A673 (cell line): ENCODE results near the gene VDR. TPM values are rescaled to one million over a fixed set of nuclear protein-coding genes. Genes with fewer than 3 reads are reported as not detected.

Source experiments
- BruUV-seq: library from RNA; stranded (reverse); fragments of 400-500 nt; replicated peaks from 2 replicates; lab custom pipeline; 2021; lab: Mats Ljungman, UMichigan
- CTCF ChIA-PET: fragments of 300-600 bp; sonication (Branson Sonifier 250); formaldehyde crosslinking; loops from one replicate; lab custom pipeline; 2022; ENCODE audit warnings: antibody characterized with exemption; lab: Charles Lee
- POLR2A ChIA-PET: fragments of 300-600 bp; sonication (Branson Sonifier 250); formaldehyde crosslinking; loops from one replicate; lab custom pipeline; 2022; ENCODE audit warnings: antibody characterized with exemption; ENCODE audit not compliant: low non-redundant PET; lab: Charles Lee
- DNase-seq: peaks from one replicate; pipeline ENCODE4 v3.0.0-alpha.2; 2015; ENCODE audit warnings: low spot score
- H3K27ac ChIP-seq: fragments of 200-600 bp; sonication (generic); 2 replicates; pipeline ENCODE4 v1.5.1; 2016; ENCODE audit warnings: mixed run types, low read depth, mild to moderate bottlenecking, mixed read lengths, antibody characterized with exemption, low read length; ENCODE audit not compliant: poor library complexity, severe bottlenecking
- H3K27me3 ChIP-seq: fragments of 200-600 bp; sonication (generic); replicated peaks from 2 replicates; pipeline ENCODE4 v1.6.1; 2017; ENCODE audit warnings: mixed run types, low read depth, mild to moderate bottlenecking, mixed read lengths, antibody characterized with exemption, low read length; ENCODE audit not compliant: insufficient read depth, poor library complexity
- H3K36me3 ChIP-seq: fragments of 200-600 bp; sonication (generic); 2 replicates; pipeline ENCODE4 v1.6.1; 2016; ENCODE audit warnings: mixed run types, mild to moderate bottlenecking, mixed read lengths, antibody characterized with exemption, low read length; ENCODE audit not compliant: insufficient read depth, poor library complexity, severe bottlenecking
- H3K4me1 ChIP-seq: fragments of 200-600 bp; sonication (generic); 2 replicates; pipeline ENCODE4 v1.6.1; 2017; ENCODE audit warnings: mixed run types, mild to moderate bottlenecking, mixed read lengths, antibody characterized with exemption, low read length; ENCODE audit not compliant: insufficient read depth, poor library complexity, severe bottlenecking
- H3K4me3 ChIP-seq: fragments of 200-600 bp; sonication (generic); 2 replicates; pipeline ENCODE4 v1.5.1; 2016; ENCODE audit warnings: low read depth, mixed run types, mild to moderate bottlenecking, mixed read lengths, low read length; ENCODE audit not compliant: poor library complexity, severe bottlenecking
- H3K9me3 ChIP-seq: fragments of 200-600 bp; sonication (generic); 2 replicates; pipeline ENCODE4 v1.6.1; 2016; ENCODE audit warnings: mixed run types, low read depth, mild to moderate bottlenecking, mixed read lengths, antibody characterized with exemption, low read length; ENCODE audit not compliant: poor library complexity, severe bottlenecking
- EZH2 ChIP-seq: fragments of 200-600 bp; sonication (generic); IDR thresholded peaks from 2 replicates; pipeline ENCODE4 v1.6.1; 2017; ENCODE audit warnings: borderline replicate concordance, low read depth, mild to moderate bottlenecking, mixed read lengths, antibody characterized with exemption, low read length; ENCODE audit not compliant: poor library complexity, severe bottlenecking
- intact Hi-C: fragments of 100-400 bp; cut with micrococcal nuclease; formaldehyde crosslinking; loops from one replicate; pipeline ENCODE4 v1.10.0; 2022; ENCODE audit not compliant: unreplicated experiment
- total RNA-seq: library from RNA; stranded (reverse); gene quantifications from 2 replicates; pipeline ENCODE4 v1.2.3, GENCODE V29; 2021
- TF ChIP-seq, protein P1 (sequence below): fragments of 300-800, 200-600 bp; sonication (generic); conservative IDR thresholded peaks from 2 replicates; pipeline ENCODE4 v1.5.1; 2017; ENCODE audit warnings: low read depth, mild to moderate bottlenecking, antibody characterized with exemption, low read length, moderate library complexity, mixed read lengths

VDR gene
- total RNA-seq, 1 experiment from 2014 or later = 0.43 TPM

DNA sequence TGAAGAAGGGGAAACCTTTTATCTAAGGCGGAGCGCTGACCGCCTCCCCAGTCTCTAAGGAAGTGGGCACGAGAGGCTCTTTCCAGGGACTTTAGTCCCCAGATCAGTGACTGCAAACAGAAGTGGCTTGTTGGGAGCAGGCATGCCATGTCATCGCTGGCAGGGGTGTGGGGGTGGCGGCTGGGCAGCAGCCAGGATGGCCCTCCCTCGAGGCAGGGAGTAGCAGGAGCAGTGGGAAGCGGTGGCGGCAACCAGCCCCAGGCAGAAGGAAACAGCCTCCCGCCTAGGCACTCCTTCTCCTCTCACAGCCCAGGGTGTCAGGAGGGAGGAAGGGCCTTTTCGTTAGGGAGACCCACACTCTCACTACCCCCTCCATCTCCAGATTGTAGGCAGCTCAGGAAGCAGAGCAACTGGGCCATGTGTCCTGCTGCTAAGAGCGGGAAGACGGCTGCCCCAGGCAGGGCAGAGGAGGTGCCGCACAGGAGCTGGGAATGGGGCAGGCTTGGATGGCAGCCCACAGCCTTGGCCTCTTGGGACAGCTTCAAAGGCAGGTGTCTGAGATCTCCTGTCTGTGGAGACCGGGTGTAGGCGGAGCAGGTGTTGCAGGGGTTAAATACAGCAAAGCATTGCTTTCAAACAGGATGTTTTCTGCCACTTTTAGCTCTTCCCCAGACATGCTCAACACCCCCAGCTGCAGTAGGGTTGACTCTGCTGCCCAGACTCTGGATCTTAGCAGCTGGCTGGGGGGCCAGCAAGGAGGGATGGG lies 21.8 kb downstream of the VDR start:
- Histone ChIP-seq H3K27ac (no peak overlapping the region), H3K9me3 (no peaks in the 10 kb centered on the region), H3K36me3 (no peaks in the 10 kb centered on the region), H3K27me3 (no peaks in the 10 kb centered on the region), H3K4me3 (no peak overlapping the region), H3K4me1 (no peaks in the 10 kb centered on the region)
- intact Hi-C loops = no loop called here
- TF ChIP-seq EZH2 = no peak
- TF ChIP-seq, protein P1, sequence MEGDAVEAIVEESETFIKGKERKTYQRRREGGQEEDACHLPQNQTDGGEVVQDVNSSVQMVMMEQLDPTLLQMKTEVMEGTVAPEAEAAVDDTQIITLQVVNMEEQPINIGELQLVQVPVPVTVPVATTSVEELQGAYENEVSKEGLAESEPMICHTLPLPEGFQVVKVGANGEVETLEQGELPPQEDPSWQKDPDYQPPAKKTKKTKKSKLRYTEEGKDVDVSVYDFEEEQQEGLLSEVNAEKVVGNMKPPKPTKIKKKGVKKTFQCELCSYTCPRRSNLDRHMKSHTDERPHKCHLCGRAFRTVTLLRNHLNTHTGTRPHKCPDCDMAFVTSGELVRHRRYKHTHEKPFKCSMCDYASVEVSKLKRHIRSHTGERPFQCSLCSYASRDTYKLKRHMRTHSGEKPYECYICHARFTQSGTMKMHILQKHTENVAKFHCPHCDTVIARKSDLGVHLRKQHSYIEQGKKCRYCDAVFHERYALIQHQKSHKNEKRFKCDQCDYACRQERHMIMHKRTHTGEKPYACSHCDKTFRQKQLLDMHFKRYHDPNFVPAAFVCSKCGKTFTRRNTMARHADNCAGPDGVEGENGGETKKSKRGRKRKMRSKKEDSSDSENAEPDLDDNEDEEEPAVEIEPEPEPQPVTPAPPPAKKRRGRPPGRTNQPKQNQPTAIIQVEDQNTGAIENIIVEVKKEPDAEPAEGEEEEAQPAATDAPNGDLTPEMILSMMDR = no peak
- POLR2A ChIA-PET = no interaction called here
- BruUV-seq = no TSS peak
- no peak for DNase-seq
- CTCF ChIA-PET = no interaction called here

DNA sequence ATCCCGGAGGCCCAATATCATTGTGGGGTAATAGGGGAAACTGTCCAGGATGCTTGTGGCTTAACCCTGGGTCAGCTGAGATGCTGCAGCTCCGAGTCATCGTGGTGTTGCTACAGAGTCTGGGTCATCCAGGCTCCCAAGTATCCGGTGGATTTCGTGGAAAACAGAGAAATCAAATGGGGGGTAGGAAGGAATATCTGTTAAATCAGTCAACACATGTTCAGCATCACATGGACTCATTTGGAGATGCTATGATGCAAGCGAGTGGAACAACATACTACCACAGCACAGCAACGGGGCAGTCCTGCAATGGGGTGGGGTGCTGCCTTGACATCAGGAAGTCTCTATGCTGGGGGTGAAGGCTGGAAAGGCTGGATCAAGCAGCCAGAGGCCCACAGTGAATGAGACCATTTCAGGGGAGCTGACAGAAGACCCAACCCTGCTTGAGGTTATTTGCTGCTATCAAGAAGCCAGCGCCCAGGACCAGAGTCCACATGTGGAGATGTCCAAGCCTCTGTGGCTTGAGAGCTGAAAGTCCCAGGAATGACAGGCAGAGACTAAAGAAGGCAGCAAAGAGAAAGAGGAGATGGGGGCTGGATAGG lies 22.9 kb downstream of the VDR start:
- Histone ChIP-seq H3K9me3 (no peaks in the 10 kb centered on the region), H3K27me3 (no peaks in the 10 kb centered on the region), H3K36me3 (no peaks in the 10 kb centered on the region), H3K4me3 (no peak overlapping the region), H3K4me1 (no peaks in the 10 kb centered on the region), H3K27ac (no peak overlapping the region)
- BruUV-seq = no TSS peak
- ChIA-PET POLR2A (no interaction called here), CTCF (no interaction called here)
- DNase-seq = no peak
- intact Hi-C loops = no loop called here
- no peak for TF ChIP-seq EZH2

DNA sequence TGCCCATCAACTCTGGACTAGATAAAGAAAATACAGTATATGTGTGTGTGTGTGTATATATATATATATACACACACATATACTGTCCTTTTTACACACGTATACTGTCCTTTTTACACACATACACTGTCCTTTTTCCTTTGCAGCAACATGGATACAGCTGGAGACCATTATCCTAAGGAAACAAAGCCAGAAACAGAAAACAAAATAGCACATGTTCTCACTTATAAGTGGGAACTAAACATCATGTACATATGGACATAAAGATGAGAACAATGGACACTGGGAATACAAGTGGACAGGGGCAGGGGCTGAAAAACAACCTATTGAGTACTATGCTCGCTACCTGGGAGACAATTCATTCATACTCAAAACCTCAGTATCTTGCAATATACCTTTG lies 23.7 kb downstream of the VDR start:
- no peak overlapping the region for H3K4me3 ChIP-seq
- no peaks in the 10 kb centered on the region for H3K4me1 ChIP-seq
- intact Hi-C loops = no loop called here
- BruUV-seq = no TSS peak
- H3K9me3 ChIP-seq = no peaks in the 10 kb centered on the region
- no peaks in the 10 kb centered on the region for H3K36me3 ChIP-seq
- ChIA-PET POLR2A (no interaction called here), CTCF (no interaction called here)
- H3K27ac ChIP-seq = no peak overlapping the region
- TF ChIP-seq EZH2 = no peak
- TF ChIP-seq, protein P1 = no peak
- DNase-seq = no peak
- no peaks in the 10 kb centered on the region for H3K27me3 ChIP-seq
